Lower lobe of right lung (tissue), 2 donors: ENCODE data around the gene USP54. TPM values are rescaled to one million over a fixed set of nuclear protein-coding genes. Genes with fewer than 3 reads are reported as not detected.

Experiments used
- ATAC-seq, 2 donors: fragments of 200-7000 bp; cut with Tn5 transposase; one replicate each; pipeline ENCODE4 v1.9.1; 2020 to 2022; ENCODE audit warnings: mild to moderate bottlenecking in 2 of 2, moderate library complexity in 2 of 2
- DNase-seq: peaks from one replicate; pipeline ENCODE4 v3.0.0-alpha.2; 2020
- H3K27ac ChIP-seq: fragments of 200-600 bp; one replicate; pipeline ENCODE4 v1.8.0; 2022
- H3K27me3 ChIP-seq: fragments of 200-600 bp; one replicate; pipeline ENCODE4 v1.8.0; 2022; ENCODE audit warnings: low read depth
- H3K36me3 ChIP-seq: fragments of 200-600 bp; one replicate; pipeline ENCODE4 v1.8.0; 2022; ENCODE audit warnings: mild to moderate bottlenecking
- H3K4me1 ChIP-seq: fragments of 200-600 bp; one replicate; pipeline ENCODE4 v1.8.0; 2022
- H3K4me3 ChIP-seq: fragments of 200-600 bp; one replicate; pipeline ENCODE4 v1.8.0; 2022; ENCODE audit warnings: mild to moderate bottlenecking
- H3K9me3 ChIP-seq: fragments of 200-600 bp; one replicate; pipeline ENCODE4 v1.8.0; 2022
- CTCF ChIP-seq: fragments of 200-600 bp; IDR thresholded peaks from one replicate; pipeline ENCODE4 v1.8.0; 2022; ENCODE audit warnings: antibody characterized with exemption, mild to moderate bottlenecking
- intact Hi-C: fragments of 100-400 bp; cut with DNase I; formaldehyde crosslinking; loops from one replicate; pipeline ENCODE4 v1.11.0; 2022
- total RNA-seq: library from RNA; stranded (reverse); fragmentation: NEBNext Ultra II Directional; extraction: Animal tissue kit (Norgen Biotek cat#: 25700); gene quantifications from one replicate; pipeline ENCODE4 v1.2.1, GENCODE V29; 2021
- donor health status: DM: no; HTN: yes; CAD: no; lungs with severe emphysema.

Gene USP54
- total RNA-seq, 1 donor from 2014 or later: 97.4 TPM

DNA sequence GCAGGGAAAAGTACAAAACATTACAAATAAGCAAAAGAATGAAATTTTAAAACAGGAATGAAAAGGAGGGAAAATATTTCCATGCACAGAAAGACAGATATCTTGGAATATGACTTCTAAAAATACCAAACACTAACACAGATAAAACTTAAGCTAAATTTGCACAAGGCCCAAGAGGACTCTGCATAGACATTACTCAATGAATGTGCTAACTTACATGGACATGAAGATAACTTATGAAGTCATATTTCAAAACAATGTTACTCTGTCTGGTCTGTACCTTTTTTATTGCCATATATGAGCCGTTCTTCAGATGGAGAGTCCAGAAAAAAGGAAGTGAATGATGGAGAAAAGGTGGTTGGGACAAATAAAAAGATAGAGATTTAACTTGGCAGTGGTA is 142.8 kb downstream of the USP54 start:
- Histone ChIP-seq H3K4me3 (no peak overlapping the region), H3K36me3 (peaks cover 58% of the 10 kb centered on the region), H3K27ac (no peak overlapping the region), H3K4me1 (no peaks in the 10 kb centered on the region), H3K27me3 (no peaks in the 10 kb centered on the region), H3K9me3 (no peaks in the 10 kb centered on the region)
- TF ChIP-seq CTCF: no peak
- no peak for ATAC-seq
- DNase-seq: no peak
- intact Hi-C loops: no loop called here

Other genes with a start within 250 kb of the USP54 start
- gene CFAP70, start 232.5 kb downstream of the USP54 start, total RNA-seq: 11.3 TPM
- 93.5 TPM for gene ANXA7, start 177.3 kb downstream of the USP54 start, total RNA-seq
- gene MSS51, start 157.8 kb downstream of the USP54 start, total RNA-seq: 2.7 TPM
- gene PPP3CB, start 95.3 kb downstream of the USP54 start, total RNA-seq: 41.3 TPM
- gene MYOZ1, start 50.1 kb upstream of the USP54 start, total RNA-seq: 2.9 TPM
- 0.32 TPM for gene SYNPO2L, start 64.7 kb upstream of the USP54 start, total RNA-seq
- gene AGAP5, start 106.8 kb upstream of the USP54 start, total RNA-seq: 9.1 TPM
- 71.4 TPM for gene SEC24C, start 153.0 kb upstream of the USP54 start, total RNA-seq
- gene CHCHD1, start 190.7 kb upstream of the USP54 start, total RNA-seq: 21.1 TPM
- 125 TPM for gene ZSWIM8, start 194.3 kb upstream of the USP54 start, total RNA-seq
- 32.3 TPM for gene NDST2, start 220.3 kb upstream of the USP54 start, total RNA-seq